ENCODE results near the gene LRRC8E.

LRRC8E gene

GRCh38 chr19:7868326-7868670, 20.0 kb upstream of the LRRC8E start:
- DNase-seq = no peak

- DNase-seq = peak; percentile 34
These were observed 19.4 kb upstream of the LRRC8E start for GRCh38 chr19:7868671-7869452.

GRCh38 chr19:7869453-7869909, 18.8 kb upstream of the LRRC8E start:
- DNase-seq = peak; percentile 12

- no peak for DNase-seq
These were observed 18.3 kb upstream of the LRRC8E start for GRCh38 chr19:7869910-7870511.

GRCh38 chr19:7870571-7871436, 17.5 kb upstream of the LRRC8E start:
- peak; percentile 20 for DNase-seq

GRCh38 chr19:7871437-7872305, 16.6 kb upstream of the LRRC8E start:
- peak; percentile 82 for DNase-seq

- DNase-seq = no peak
These were observed 15.8 kb upstream of the LRRC8E start for GRCh38 chr19:7872306-7873204.

- DNase-seq = no peak
These were observed 14.8 kb upstream of the LRRC8E start for GRCh38 chr19:7873304-7874075.

GRCh38 chr19:7874076-7874896, 14.0 kb upstream of the LRRC8E start, which contains the start of gene PRR36:
Gene PRR36, minus strand, starts transcription at chr19:7874390. Its CDS starts 701 bp downstream, at chr19:7873689.
- no peak for DNase-seq

GRCh38 chr19:7874897-7875273, 13.4 kb upstream of the LRRC8E start:
- no peak for DNase-seq

- DNase-seq = no peak
These were observed 11.0 kb upstream of the LRRC8E start for GRCh38 chr19:7877249-7877836.

GRCh38 chr19:7879111-7879807, 9.1 kb upstream of the LRRC8E start:
- no peak for DNase-seq

GRCh38 chr19:7879836-7880235, 8.5 kb upstream of the LRRC8E start:
- no peak for DNase-seq

- DNase-seq = no peak
These were observed 6.4 kb upstream of the LRRC8E start for GRCh38 chr19:7881910-7882309.

GRCh38 chr19:7883105-7883504, 5.2 kb upstream of the LRRC8E start:
- no peak for DNase-seq

GRCh38 chr19:7883796-7884570, 4.3 kb upstream of the LRRC8E start:
- DNase-seq = no peak

GRCh38 chr19:7885818-7886217, 2.5 kb upstream of the LRRC8E start:
- no peak for DNase-seq

Data from fibroblast of skin of abdomen (primary cell).